PC-9 (cell line): ENCODE results near the gene TMCC1. TPM values are rescaled to one million over a fixed set of nuclear protein-coding genes. Genes with fewer than 3 reads are reported as not detected.

Experiments
- BruUV-seq: library from RNA; stranded (reverse); fragments of 400-500 nt; replicated peaks from 2 replicates; lab custom pipeline; 2021; lab: Mats Ljungman, UMichigan
- CTCF ChIA-PET: fragments of 300-600 bp; sonication (Branson Sonifier 250); formaldehyde crosslinking; loops from one replicate; lab custom pipeline; 2022; ENCODE audit warnings: antibody characterized with exemption; lab: Charles Lee
- POLR2A ChIA-PET: fragments of 300-600 bp; sonication (Branson Sonifier 250); formaldehyde crosslinking; loops from one replicate; lab custom pipeline; 2022; ENCODE audit warnings: antibody characterized with exemption; ENCODE audit not compliant: unreplicated experiment; lab: Charles Lee
- DNase-seq, 2 experiments: peaks; one replicate each; pipeline versions ENCODE4 v3.0.0 to v3.0.0-alpha.2; 2015 to 2022; ENCODE audit warnings: mixed read lengths in 1 of 2
- H2AFZ ChIP-seq: fragments of 200-600 bp; sonication (generic); 2 replicates; pipeline ENCODE4 v1.8.1; 2017; ENCODE audit warnings: antibody characterized with exemption
- H3F3A ChIP-seq: fragments of 200-600 bp; sonication (generic); 2 replicates; pipeline ENCODE4 v1.8.1; 2017; ENCODE audit warnings: antibody characterized with exemption, mild to moderate bottlenecking, low read depth; ENCODE audit not compliant: insufficient read depth
- H3K27ac ChIP-seq: fragments of 200-600 bp; sonication (generic); 2 replicates; pipeline ENCODE4 v1.6.1; 2016; ENCODE audit warnings: mixed run types
- H3K27me3 ChIP-seq: fragments of 200-600 bp; sonication (generic); 2 replicates; pipeline ENCODE4 v1.6.1; 2016; ENCODE audit warnings: low read depth, mixed run types; ENCODE audit not compliant: insufficient read depth
- H3K36me3 ChIP-seq: fragments of 200-600 bp; sonication (generic); 2 replicates; pipeline ENCODE4 v1.6.1; 2016; ENCODE audit warnings: low read depth, mixed run types
- H3K4me1 ChIP-seq: fragments of 200-600 bp; sonication (generic); replicated peaks from 2 replicates; pipeline ENCODE4 v1.6.1; 2016; ENCODE audit warnings: mixed run types; ENCODE audit not compliant: insufficient read depth
- H3K4me2 ChIP-seq: fragments of 200-600 bp; sonication (generic); 2 replicates; pipeline ENCODE4 v1.6.1; 2017; ENCODE audit warnings: mixed run types
- H3K4me3 ChIP-seq: fragments of 200-600 bp; sonication (generic); 2 replicates; pipeline ENCODE4 v1.6.1; 2016; ENCODE audit warnings: mixed run types
- H3K79me2 ChIP-seq: fragments of 200-600 bp; sonication (generic); 2 replicates; pipeline ENCODE4 v1.6.1; 2017; ENCODE audit warnings: low read depth, mixed run types
- H3K9me2 ChIP-seq: fragments of 200-600 bp; sonication (generic); 2 replicates; pipeline ENCODE4 v1.8.1; 2017; ENCODE audit warnings: mild to moderate bottlenecking; ENCODE audit not compliant: insufficient read depth
- H3K9me3 ChIP-seq: fragments of 200-600 bp; sonication (generic); 2 replicates; pipeline ENCODE4 v1.8.1; 2016; ENCODE audit warnings: low read depth; ENCODE audit not compliant: insufficient read depth
- H4K20me1 ChIP-seq: fragments of 200-600 bp; sonication (generic); 2 replicates; pipeline ENCODE4 v1.8.1; 2017; ENCODE audit not compliant: insufficient read depth
- EZH2 ChIP-seq: fragments of 200-600 bp; sonication (generic); IDR thresholded peaks from 2 replicates; pipeline ENCODE4 v1.8.0; 2017; ENCODE audit warnings: antibody characterized with exemption, low read depth
- intact Hi-C: fragments of 100-400 bp; cut with micrococcal nuclease; formaldehyde crosslinking; loops from one replicate; pipeline ENCODE4 v1.10.0; 2022; ENCODE audit not compliant: unreplicated experiment
- total RNA-seq: library from RNA; stranded (reverse); gene quantifications from 2 replicates; pipeline ENCODE4 v1.2.3, GENCODE V29; 2021
- TF ChIP-seq, protein P1 (sequence below): fragments of 200-600 bp; sonication (generic); conservative IDR thresholded peaks from 2 replicates; pipeline ENCODE4 v1.6.1; 2017; ENCODE audit warnings: mixed run types, antibody characterized with exemption, mild to moderate bottlenecking, moderate library complexity

Gene TMCC1
- total RNA-seq, 1 experiment from 2014 or later = 41.4 TPM

DNA sequence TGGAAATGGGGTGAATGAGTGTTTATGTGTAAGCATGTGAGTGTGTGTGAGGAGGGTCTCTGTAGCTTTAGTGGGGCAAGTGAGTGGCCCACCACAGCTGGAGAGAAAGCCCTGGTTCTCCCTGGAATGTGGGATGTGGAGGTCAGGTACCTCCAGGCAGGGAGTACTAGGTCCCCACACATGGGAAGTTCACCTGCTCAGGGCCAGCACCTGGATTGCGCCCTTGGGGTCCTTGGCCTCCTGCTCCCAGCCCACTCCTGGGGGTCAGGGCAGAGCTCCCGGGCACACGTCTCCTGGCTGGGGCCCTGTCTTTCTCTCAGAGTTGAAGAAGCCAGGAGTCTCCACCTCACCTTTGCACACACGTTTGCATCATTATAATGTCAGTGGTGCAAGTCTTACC is 40.0 kb upstream of the TMCC1 start:
- Histone ChIP-seq H3F3A (0 out of 2 replicates have a peak, but pooled peaks cover 3% of the 10 kb centered on the region), H3K27me3 (no peaks in the 10 kb centered on the region), H3K27ac (no peak overlapping the region), H3K36me3 (no peaks in the 10 kb centered on the region), H3K4me1 (no peaks in the 10 kb centered on the region), H3K9me3 (peaks cover 12% of the 10 kb centered on the region), H3K79me2 (no peaks in the 10 kb centered on the region), H4K20me1 (no peaks in the 10 kb centered on the region), H2AFZ (no peak overlapping the region), H3K4me3 (no peak overlapping the region), H3K9me2 (no peaks in the 10 kb centered on the region), H3K4me2 (no peak overlapping the region)
- ChIA-PET CTCF (interaction anchor here (1.0 to 1.3 kb wide), 3 partner anchors 104 to 444 kb away, joined by 3 to 5 read pairs (median 3); no protein-coding TSS in a partner anchor), POLR2A (no interaction called here)
- intact Hi-C loops = no loop called here
- DNase-seq = no peak
- no TSS peak for BruUV-seq
- TF ChIP-seq, protein P1, sequence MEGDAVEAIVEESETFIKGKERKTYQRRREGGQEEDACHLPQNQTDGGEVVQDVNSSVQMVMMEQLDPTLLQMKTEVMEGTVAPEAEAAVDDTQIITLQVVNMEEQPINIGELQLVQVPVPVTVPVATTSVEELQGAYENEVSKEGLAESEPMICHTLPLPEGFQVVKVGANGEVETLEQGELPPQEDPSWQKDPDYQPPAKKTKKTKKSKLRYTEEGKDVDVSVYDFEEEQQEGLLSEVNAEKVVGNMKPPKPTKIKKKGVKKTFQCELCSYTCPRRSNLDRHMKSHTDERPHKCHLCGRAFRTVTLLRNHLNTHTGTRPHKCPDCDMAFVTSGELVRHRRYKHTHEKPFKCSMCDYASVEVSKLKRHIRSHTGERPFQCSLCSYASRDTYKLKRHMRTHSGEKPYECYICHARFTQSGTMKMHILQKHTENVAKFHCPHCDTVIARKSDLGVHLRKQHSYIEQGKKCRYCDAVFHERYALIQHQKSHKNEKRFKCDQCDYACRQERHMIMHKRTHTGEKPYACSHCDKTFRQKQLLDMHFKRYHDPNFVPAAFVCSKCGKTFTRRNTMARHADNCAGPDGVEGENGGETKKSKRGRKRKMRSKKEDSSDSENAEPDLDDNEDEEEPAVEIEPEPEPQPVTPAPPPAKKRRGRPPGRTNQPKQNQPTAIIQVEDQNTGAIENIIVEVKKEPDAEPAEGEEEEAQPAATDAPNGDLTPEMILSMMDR = no peak
- no peak for TF ChIP-seq EZH2

DNA sequence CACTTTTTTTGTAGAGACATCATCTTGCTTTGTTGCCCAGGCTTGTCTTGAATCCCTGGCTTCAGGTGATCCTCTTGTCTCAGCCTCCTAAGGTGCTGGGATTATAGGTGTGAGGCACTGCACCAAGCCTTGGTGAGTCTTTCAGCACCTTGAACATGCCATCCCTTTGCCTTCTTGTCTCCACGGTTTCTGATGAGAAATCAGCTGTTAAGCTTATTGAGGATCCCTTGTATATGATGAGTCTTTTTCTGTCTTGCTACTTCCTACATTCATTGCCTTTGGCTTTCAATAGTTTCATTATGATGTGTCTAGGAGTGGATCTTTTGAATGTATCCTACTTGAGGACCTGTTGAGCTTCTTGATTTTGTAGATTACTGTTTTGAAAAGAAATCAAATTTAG is 35.9 kb upstream of the TMCC1 start:
- H4K20me1 ChIP-seq = no peaks in the 10 kb centered on the region
- no peaks in the 10 kb centered on the region for H3K27me3 ChIP-seq
- TF ChIP-seq, protein P1 = no peak
- no peak for TF ChIP-seq EZH2
- intact Hi-C loops = no loop called here
- no peaks in the 10 kb centered on the region for H3K79me2 ChIP-seq
- BruUV-seq = no TSS peak
- H3K27ac ChIP-seq = no peak overlapping the region
- peaks cover 12% of the 10 kb centered on the region for H3K9me3 ChIP-seq
- no peak overlapping the region for H3K4me2 ChIP-seq
- DNase-seq = no peak
- H2AFZ ChIP-seq = no peak overlapping the region
- H3K4me1 ChIP-seq = no peaks in the 10 kb centered on the region
- no peaks in the 10 kb centered on the region for H3F3A ChIP-seq
- H3K36me3 ChIP-seq = no peaks in the 10 kb centered on the region
- POLR2A ChIA-PET = interaction anchor here (0.6 kb wide), 1 partner anchor 97 kb away, joined by 11 read pairs; no protein-coding TSS in a partner anchor
- H3K9me2 ChIP-seq = no peaks in the 10 kb centered on the region
- CTCF ChIA-PET = no interaction called here
- H3K4me3 ChIP-seq = no peak overlapping the region

DNA sequence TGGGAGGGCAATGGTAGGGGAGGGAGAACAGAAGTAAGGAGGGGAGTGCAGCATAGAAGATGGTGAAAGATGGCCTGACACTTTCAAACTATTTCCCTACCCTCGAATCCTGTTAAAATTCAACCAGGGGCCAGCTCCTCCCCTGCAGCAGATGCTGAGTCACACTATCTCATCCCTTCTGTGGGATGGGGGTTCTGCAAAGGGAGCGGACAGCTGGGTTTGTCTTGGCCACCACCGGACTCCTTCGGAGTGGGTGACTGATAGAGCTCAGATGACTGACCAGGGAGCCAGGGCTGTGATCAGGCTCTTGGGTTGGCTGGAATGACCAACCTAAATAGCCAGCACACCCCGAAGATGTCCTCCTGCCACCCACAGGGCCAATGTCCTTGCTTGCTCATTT is 33.6 kb upstream of the TMCC1 start:
- H3K27ac ChIP-seq = no peak overlapping the region
- H3K27me3 ChIP-seq = no peaks in the 10 kb centered on the region
- POLR2A ChIA-PET = no interaction called here
- intact Hi-C loops = no loop called here
- DNase-seq = no peak
- H3K36me3 ChIP-seq = no peaks in the 10 kb centered on the region
- H3K9me3 ChIP-seq = peaks cover 12% of the 10 kb centered on the region
- no peaks in the 10 kb centered on the region for H3K9me2 ChIP-seq
- no peak overlapping the region for H3K4me2 ChIP-seq
- no TSS peak for BruUV-seq
- no peak overlapping the region for H3K4me3 ChIP-seq
- H4K20me1 ChIP-seq = no peaks in the 10 kb centered on the region
- H3F3A ChIP-seq = no peaks in the 10 kb centered on the region
- no peak overlapping the region for H2AFZ ChIP-seq
- no peaks in the 10 kb centered on the region for H3K4me1 ChIP-seq
- TF ChIP-seq, protein P1 = no peak
- CTCF ChIA-PET = no interaction called here
- no peaks in the 10 kb centered on the region for H3K79me2 ChIP-seq
